ENCODE results near the gene IL1RAPL1.
"Not testable (repeated sequence)": the region's sequence is repeated elsewhere in the genome, so short reads cannot be mapped to it uniquely, and the experiment has no call there.

Gene IL1RAPL1

DNA sequence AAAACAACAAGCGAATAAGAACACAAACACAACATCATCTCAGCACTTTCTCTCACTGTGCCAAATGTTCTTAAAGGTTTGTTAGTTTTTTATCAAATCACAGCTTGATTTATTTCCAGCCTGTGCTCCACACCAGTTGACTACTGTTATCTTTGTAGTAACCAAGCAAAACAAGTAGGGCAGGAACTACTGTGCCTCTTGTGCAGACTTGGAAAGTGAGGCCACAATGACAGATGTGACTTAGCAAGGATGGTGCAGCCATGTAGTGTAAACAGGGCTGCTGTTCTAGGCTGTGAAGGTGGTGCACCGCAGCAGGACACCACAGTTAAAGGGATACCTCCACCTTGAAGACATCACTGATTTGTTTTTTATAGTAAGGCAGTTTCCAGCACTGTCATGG is 170.0 kb downstream of the IL1RAPL1 start:
- no peaks in the 10 kb centered on the region for H3K9me3 ChIP-seq (ENCODE audit: insufficient read depth, low read depth, low read length)
- no peaks in the 10 kb centered on the region for H3K9me2 ChIP-seq (replicated peaks; ENCODE audit: low read depth, low read length)
- no peak for TF ChIP-seq EZH2phosphoT487 (IDR thresholded peaks at IDR 0.05; ENCODE audit: borderline replicate concordance)
- TF ChIP-seq, protein P1, sequence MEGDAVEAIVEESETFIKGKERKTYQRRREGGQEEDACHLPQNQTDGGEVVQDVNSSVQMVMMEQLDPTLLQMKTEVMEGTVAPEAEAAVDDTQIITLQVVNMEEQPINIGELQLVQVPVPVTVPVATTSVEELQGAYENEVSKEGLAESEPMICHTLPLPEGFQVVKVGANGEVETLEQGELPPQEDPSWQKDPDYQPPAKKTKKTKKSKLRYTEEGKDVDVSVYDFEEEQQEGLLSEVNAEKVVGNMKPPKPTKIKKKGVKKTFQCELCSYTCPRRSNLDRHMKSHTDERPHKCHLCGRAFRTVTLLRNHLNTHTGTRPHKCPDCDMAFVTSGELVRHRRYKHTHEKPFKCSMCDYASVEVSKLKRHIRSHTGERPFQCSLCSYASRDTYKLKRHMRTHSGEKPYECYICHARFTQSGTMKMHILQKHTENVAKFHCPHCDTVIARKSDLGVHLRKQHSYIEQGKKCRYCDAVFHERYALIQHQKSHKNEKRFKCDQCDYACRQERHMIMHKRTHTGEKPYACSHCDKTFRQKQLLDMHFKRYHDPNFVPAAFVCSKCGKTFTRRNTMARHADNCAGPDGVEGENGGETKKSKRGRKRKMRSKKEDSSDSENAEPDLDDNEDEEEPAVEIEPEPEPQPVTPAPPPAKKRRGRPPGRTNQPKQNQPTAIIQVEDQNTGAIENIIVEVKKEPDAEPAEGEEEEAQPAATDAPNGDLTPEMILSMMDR (conservative IDR thresholded peaks at IDR 0.05; ENCODE audit: low read length): no peak
- H3K36me3 ChIP-seq (ENCODE audit: insufficient read depth, low read length): no peaks in the 10 kb centered on the region
- no peaks in the 10 kb centered on the region for H3K79me2 ChIP-seq (ENCODE audit: insufficient read depth, low read length)
- no peaks in the 10 kb centered on the region for H3K4me1 ChIP-seq (ENCODE audit: insufficient read depth, low read length, poor library complexity, severe bottlenecking)
- no peaks in the 10 kb centered on the region for H4K20me1 ChIP-seq (ENCODE audit: insufficient read depth, low read length, poor library complexity, severe bottlenecking)
- H3K27me3 ChIP-seq (ENCODE audit: insufficient read depth, low read length, poor library complexity, severe bottlenecking): no peaks in the 10 kb centered on the region
- no peak overlapping the region for H3K9ac ChIP-seq (ENCODE audit: low read depth, low read length, poor library complexity, severe bottlenecking)
- H2AFZ ChIP-seq (ENCODE audit: low read length): no peak overlapping the region
- H3K4me3 ChIP-seq (ENCODE audit: low read length, poor library complexity, severe bottlenecking): no peak overlapping the region
- H3K4me2 ChIP-seq (ENCODE audit: low read depth, low read length, poor library complexity, severe bottlenecking): no peak overlapping the region
- no peaks in the 10 kb centered on the region for H3F3A ChIP-seq (ENCODE audit: low read depth)

DNA sequence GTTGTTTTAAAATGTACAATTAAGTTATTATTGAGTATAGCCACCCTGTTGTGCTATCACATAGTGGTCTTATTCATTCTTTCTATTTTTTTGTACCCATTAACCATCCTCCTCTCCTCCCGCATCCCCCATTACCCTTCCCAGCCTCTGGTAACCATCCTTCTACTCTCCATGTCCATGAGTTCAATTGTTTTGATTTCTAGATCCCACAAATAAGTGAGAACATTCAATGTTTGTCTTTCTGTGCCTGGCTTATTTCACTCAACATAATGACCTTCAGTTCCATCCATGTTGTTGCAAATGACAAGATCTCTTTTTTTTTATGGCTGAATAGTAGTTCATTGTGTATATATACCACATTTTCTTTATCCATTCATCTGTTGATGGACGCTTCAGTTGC is 179.3 kb downstream of the IL1RAPL1 start:
- H3K79me2 ChIP-seq (ENCODE audit: insufficient read depth, low read length); H4K20me1 ChIP-seq (ENCODE audit: insufficient read depth, low read length, poor library complexity, severe bottlenecking); H3K9ac ChIP-seq (ENCODE audit: low read depth, low read length, poor library complexity, severe bottlenecking); H3K4me2 ChIP-seq (ENCODE audit: low read depth, low read length, poor library complexity, severe bottlenecking); H3K27me3 ChIP-seq (ENCODE audit: insufficient read depth, low read length, poor library complexity, severe bottlenecking); H3K36me3 ChIP-seq (ENCODE audit: insufficient read depth, low read length); H3K4me1 ChIP-seq (ENCODE audit: insufficient read depth, low read length, poor library complexity, severe bottlenecking); H3K9me3 ChIP-seq (ENCODE audit: insufficient read depth, low read depth, low read length); H3F3A ChIP-seq (ENCODE audit: low read depth); H3K4me3 ChIP-seq (ENCODE audit: low read length, poor library complexity, severe bottlenecking); H3K9me2 ChIP-seq (replicated peaks; ENCODE audit: low read depth, low read length); H2AFZ ChIP-seq (ENCODE audit: low read length): not testable (repeated sequence)

DNA sequence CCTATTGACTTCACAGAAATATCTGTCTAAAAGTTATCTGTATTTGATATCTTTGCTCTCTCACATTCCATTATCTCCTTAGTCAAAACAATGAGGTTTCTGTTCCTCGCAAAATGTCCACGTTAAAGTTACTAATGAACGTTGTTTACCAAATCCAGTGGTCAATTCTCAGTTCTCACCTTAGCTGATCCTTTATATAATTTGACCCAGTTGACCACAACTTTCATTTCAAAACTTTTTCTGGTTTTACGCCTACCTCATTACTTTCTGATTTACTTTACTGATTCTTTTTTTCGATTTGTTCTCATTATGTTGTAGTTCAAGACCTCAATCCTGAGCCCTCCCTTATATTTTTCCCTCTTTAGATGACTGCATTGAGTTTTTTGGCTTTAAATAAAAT is 186.6 kb downstream of the IL1RAPL1 start:
- Histone ChIP-seq H3K9ac (ENCODE audit: low read depth, low read length, poor library complexity, severe bottlenecking) (no peak overlapping the region), H3K27me3 (ENCODE audit: insufficient read depth, low read length, poor library complexity, severe bottlenecking) (no peaks in the 10 kb centered on the region), H3K4me1 (ENCODE audit: insufficient read depth, low read length, poor library complexity, severe bottlenecking) (no peaks in the 10 kb centered on the region), H3K9me2 (replicated peaks; ENCODE audit: low read depth, low read length) (no peaks in the 10 kb centered on the region), H3F3A (ENCODE audit: low read depth) (no peaks in the 10 kb centered on the region), H3K9me3 (ENCODE audit: insufficient read depth, low read depth, low read length) (no peaks in the 10 kb centered on the region), H2AFZ (ENCODE audit: low read length) (no peak overlapping the region), H4K20me1 (ENCODE audit: insufficient read depth, low read length, poor library complexity, severe bottlenecking) (no peaks in the 10 kb centered on the region), H3K4me2 (ENCODE audit: low read depth, low read length, poor library complexity, severe bottlenecking) (no peak overlapping the region), H3K79me2 (ENCODE audit: insufficient read depth, low read length) (no peaks in the 10 kb centered on the region), H3K36me3 (ENCODE audit: insufficient read depth, low read length) (no peaks in the 10 kb centered on the region), H3K4me3 (ENCODE audit: low read length, poor library complexity, severe bottlenecking) (no peak overlapping the region)
- no peak for TF ChIP-seq EZH2phosphoT487 (IDR thresholded peaks at IDR 0.05; ENCODE audit: borderline replicate concordance)
- TF ChIP-seq, protein P1 (conservative IDR thresholded peaks at IDR 0.05; ENCODE audit: low read length): no peak

DNA sequence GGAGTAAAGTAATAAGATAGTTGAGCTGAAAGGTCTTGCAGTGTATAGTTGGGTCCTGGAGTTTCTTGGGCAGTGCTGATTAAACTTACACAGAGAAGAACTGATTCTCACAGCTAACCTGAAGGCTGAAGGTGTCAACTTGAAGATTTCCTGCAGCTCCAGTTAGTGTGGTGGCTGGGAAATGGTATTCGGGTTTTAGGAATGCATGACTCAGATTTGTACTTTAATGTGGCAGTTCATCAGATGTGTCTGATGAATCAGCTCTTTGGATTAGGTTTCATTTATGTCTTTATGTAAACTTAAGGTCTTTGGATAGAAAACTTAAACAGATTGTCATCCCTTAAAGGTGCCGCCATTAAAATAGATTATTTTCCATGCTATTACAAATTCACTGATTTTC is 200.0 kb downstream of the IL1RAPL1 start:
- TF ChIP-seq, protein P1 (conservative IDR thresholded peaks at IDR 0.05; ENCODE audit: low read length): no peak
- no peak for TF ChIP-seq EZH2phosphoT487 (IDR thresholded peaks at IDR 0.05; ENCODE audit: borderline replicate concordance)
- Histone ChIP-seq H2AFZ (ENCODE audit: low read length) (no peak overlapping the region), H3K9me2 (replicated peaks; ENCODE audit: low read depth, low read length) (no peaks in the 10 kb centered on the region), H3K9ac (ENCODE audit: low read depth, low read length, poor library complexity, severe bottlenecking) (no peak overlapping the region), H3K4me2 (ENCODE audit: low read depth, low read length, poor library complexity, severe bottlenecking) (no peak overlapping the region), H4K20me1 (ENCODE audit: insufficient read depth, low read length, poor library complexity, severe bottlenecking) (no peaks in the 10 kb centered on the region), H3K36me3 (ENCODE audit: insufficient read depth, low read length) (no peaks in the 10 kb centered on the region), H3K4me1 (ENCODE audit: insufficient read depth, low read length, poor library complexity, severe bottlenecking) (no peaks in the 10 kb centered on the region), H3K4me3 (ENCODE audit: low read length, poor library complexity, severe bottlenecking) (no peak overlapping the region), H3K79me2 (ENCODE audit: insufficient read depth, low read length) (no peaks in the 10 kb centered on the region), H3K9me3 (ENCODE audit: insufficient read depth, low read depth, low read length) (no peaks in the 10 kb centered on the region), H3F3A (ENCODE audit: low read depth) (no peaks in the 10 kb centered on the region), H3K27me3 (ENCODE audit: insufficient read depth, low read length, poor library complexity, severe bottlenecking) (no peaks in the 10 kb centered on the region)

DNA sequence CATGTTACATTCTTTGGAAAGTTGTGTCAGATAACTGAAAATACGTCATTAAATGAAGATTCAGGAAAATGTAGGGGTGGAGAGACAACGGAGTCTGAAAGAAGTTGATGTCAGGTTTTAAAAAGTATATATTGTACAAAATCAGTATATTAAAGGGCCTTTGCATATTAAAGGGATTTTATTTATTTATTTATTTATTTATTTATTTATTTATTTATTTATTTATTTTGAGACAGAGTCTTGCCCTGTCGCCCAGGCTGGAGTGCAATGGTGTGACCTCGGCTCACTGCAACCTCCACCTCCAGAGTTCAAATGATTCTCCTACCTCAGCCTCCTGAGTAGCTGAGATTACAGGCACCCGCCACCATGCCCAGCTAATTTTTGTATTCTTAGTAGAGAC is 213.4 kb downstream of the IL1RAPL1 start:
- H2AFZ ChIP-seq (ENCODE audit: low read length); H3K9me3 ChIP-seq (ENCODE audit: insufficient read depth, low read depth, low read length); H3F3A ChIP-seq (ENCODE audit: low read depth); H3K4me2 ChIP-seq (ENCODE audit: low read depth, low read length, poor library complexity, severe bottlenecking); H4K20me1 ChIP-seq (ENCODE audit: insufficient read depth, low read length, poor library complexity, severe bottlenecking); H3K4me1 ChIP-seq (ENCODE audit: insufficient read depth, low read length, poor library complexity, severe bottlenecking); H3K9ac ChIP-seq (ENCODE audit: low read depth, low read length, poor library complexity, severe bottlenecking); H3K79me2 ChIP-seq (ENCODE audit: insufficient read depth, low read length); H3K4me3 ChIP-seq (ENCODE audit: low read length, poor library complexity, severe bottlenecking); H3K36me3 ChIP-seq (ENCODE audit: insufficient read depth, low read length); H3K9me2 ChIP-seq (replicated peaks; ENCODE audit: low read depth, low read length); H3K27me3 ChIP-seq (ENCODE audit: insufficient read depth, low read length, poor library complexity, severe bottlenecking): not testable (repeated sequence)
